Tibial nerve (tissue), 3 donors: Measurements from ENCODE around the gene PLEKHO1.

Experiments
- POLR2A ChIP-seq, 2 donors: fragments of 450-650 bp; IDR thresholded peaks; one replicate each; pipeline ENCODE4 v1.6.1; 2017; ENCODE audit warnings: antibody characterized with exemption in 2 of 2, mild to moderate bottlenecking in 2 of 2, moderate library complexity in 2 of 2
- TF ChIP-seq, protein P1 (sequence below), 5 experiments: fragments of 200-600 bp in 3 of 5; fragments of 450-650 bp in 2 of 5; sonication (generic) in 3 of 5; IDR thresholded peaks; one replicate each; pipeline ENCODE4 v1.5.1; 2016 to 2019; ENCODE audit warnings: antibody characterized with exemption in 5 of 5, mild to moderate bottlenecking in 3 of 5, moderate library complexity in 2 of 5

DNA sequence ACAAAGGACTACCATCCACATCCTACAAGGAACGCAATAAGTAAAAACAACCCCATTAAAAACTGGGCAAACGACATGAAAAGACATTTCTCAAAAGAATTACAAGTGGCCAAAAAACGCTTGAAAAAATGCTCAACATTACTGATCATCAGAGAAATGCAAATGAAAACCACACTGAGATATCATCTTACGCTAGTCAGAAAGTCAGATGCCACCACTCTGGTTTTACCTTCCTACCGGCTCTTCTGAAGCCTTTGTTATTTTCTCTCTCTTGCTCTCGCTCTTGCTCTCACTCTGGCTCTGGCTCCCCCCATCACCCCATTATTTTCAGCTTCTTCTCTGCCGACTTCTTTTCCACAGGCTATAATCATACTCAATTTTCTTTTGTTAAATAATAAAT lies 43.4 kb upstream of the PLEKHO1 start:
- TF ChIP-seq, protein P1, sequence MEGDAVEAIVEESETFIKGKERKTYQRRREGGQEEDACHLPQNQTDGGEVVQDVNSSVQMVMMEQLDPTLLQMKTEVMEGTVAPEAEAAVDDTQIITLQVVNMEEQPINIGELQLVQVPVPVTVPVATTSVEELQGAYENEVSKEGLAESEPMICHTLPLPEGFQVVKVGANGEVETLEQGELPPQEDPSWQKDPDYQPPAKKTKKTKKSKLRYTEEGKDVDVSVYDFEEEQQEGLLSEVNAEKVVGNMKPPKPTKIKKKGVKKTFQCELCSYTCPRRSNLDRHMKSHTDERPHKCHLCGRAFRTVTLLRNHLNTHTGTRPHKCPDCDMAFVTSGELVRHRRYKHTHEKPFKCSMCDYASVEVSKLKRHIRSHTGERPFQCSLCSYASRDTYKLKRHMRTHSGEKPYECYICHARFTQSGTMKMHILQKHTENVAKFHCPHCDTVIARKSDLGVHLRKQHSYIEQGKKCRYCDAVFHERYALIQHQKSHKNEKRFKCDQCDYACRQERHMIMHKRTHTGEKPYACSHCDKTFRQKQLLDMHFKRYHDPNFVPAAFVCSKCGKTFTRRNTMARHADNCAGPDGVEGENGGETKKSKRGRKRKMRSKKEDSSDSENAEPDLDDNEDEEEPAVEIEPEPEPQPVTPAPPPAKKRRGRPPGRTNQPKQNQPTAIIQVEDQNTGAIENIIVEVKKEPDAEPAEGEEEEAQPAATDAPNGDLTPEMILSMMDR (IDR thresholded peaks at IDR 0.05): no peak
- no peak for TF ChIP-seq POLR2A (IDR thresholded peaks at IDR 0.05)
